ENCODE measurements around the gene NEURL4.

NEURL4 gene

GRCh38 chr17:7282752-7283321 is 46.3 kb downstream of the NEURL4 start:
- DNase-seq (ENCODE audit: low read depth), result no peak
- H3K4me3 ChIP-seq (ENCODE audit: low read depth, low read length), result no peak overlapping the region
- TF ChIP-seq POLR2A (IDR thresholded peaks at IDR 0.05; ENCODE audit: extremely low read depth, insufficient read length), result no peak
- no peak for TF ChIP-seq MYC (IDR thresholded peaks at IDR 0.05; ENCODE audit: low read depth, low read length)
- TF ChIP-seq, protein P1, sequence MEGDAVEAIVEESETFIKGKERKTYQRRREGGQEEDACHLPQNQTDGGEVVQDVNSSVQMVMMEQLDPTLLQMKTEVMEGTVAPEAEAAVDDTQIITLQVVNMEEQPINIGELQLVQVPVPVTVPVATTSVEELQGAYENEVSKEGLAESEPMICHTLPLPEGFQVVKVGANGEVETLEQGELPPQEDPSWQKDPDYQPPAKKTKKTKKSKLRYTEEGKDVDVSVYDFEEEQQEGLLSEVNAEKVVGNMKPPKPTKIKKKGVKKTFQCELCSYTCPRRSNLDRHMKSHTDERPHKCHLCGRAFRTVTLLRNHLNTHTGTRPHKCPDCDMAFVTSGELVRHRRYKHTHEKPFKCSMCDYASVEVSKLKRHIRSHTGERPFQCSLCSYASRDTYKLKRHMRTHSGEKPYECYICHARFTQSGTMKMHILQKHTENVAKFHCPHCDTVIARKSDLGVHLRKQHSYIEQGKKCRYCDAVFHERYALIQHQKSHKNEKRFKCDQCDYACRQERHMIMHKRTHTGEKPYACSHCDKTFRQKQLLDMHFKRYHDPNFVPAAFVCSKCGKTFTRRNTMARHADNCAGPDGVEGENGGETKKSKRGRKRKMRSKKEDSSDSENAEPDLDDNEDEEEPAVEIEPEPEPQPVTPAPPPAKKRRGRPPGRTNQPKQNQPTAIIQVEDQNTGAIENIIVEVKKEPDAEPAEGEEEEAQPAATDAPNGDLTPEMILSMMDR (IDR thresholded peaks at IDR 0.05; ENCODE audit: low read depth, low read length), result no peak
- TF ChIP-seq, protein P2, sequence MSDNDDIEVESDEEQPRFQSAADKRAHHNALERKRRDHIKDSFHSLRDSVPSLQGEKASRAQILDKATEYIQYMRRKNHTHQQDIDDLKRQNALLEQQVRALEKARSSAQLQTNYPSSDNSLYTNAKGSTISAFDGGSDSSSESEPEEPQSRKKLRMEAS (IDR thresholded peaks at IDR 0.05; ENCODE audit: low read depth, low read length), result no peak

DNA sequence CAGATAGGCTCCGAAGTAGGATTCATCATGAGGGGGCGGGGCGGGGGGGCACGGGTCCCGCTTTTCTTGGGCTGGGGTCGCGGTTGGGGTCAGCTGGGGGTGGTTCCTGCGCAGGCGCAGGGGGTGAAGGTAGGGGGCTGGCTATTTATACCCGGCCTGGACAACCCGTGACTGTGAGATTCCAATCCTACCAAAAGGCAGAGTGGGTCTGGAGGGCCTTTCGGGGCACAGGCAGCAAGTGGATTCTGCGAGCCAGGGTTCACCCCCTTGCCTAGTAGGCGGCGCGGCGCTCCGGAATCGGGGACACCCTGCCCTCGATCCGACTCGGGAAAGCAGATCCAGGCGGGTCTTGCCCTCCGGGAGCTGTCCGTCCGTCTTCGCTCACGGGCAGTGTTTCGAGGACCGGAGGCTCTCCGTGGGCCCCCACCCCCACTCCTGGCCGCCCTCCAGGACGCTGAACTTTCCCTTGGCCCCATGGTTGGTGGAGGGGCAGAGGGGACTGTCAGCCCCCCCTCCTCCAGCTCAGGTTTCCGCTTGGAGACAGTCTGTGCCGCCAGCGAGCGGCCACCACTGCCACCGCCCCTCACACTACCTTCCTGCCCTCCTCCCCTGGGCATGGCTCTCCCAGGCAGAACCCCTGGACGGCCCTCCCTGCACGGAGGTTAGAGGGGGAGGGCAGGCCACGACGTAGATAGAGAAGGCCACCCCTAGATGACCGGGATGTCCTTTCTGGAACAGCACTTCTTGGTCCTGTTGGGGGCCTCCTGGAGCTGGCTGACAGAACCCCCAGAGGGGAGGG is 47.0 kb downstream of the NEURL4 start:
- TF ChIP-seq, protein P2 (IDR thresholded peaks at IDR 0.05; ENCODE audit: low read depth, low read length), result no peak
- no peak for TF ChIP-seq MYC (IDR thresholded peaks at IDR 0.05; ENCODE audit: low read depth, low read length)
- TF ChIP-seq, protein P1 (IDR thresholded peaks at IDR 0.05; ENCODE audit: low read depth, low read length), result no peak
- no peak for TF ChIP-seq POLR2A (IDR thresholded peaks at IDR 0.05; ENCODE audit: extremely low read depth, insufficient read length)
- DNase-seq (ENCODE audit: low read depth), result no peak
- H3K4me3 ChIP-seq (ENCODE audit: low read depth, low read length), result no peak overlapping the region

- peak within 1 kb of the TSS; percentile 36 for H3K4me3 ChIP-seq (ENCODE audit: low read depth, low read length)
- TF ChIP-seq POLR2A (IDR thresholded peaks at IDR 0.05; ENCODE audit: extremely low read depth, insufficient read length) (no peak), MYC (IDR thresholded peaks at IDR 0.05; ENCODE audit: low read depth, low read length) (peak; percentile 79)
- TF ChIP-seq, protein P2 (IDR thresholded peaks at IDR 0.05; ENCODE audit: low read depth, low read length), result peak; percentile 87
- TF ChIP-seq, protein P1 (IDR thresholded peaks at IDR 0.05; ENCODE audit: low read depth, low read length), result no peak
Observed at GRCh38 chr17:7281074-7281952, 47.8 kb downstream of the NEURL4 start, which contains the start of gene SLC2A4. TSS of gene SLC2A4 (plus strand) at chr17:7281718. CDS start at chr17:7281935, 217 bp downstream.

DNA sequence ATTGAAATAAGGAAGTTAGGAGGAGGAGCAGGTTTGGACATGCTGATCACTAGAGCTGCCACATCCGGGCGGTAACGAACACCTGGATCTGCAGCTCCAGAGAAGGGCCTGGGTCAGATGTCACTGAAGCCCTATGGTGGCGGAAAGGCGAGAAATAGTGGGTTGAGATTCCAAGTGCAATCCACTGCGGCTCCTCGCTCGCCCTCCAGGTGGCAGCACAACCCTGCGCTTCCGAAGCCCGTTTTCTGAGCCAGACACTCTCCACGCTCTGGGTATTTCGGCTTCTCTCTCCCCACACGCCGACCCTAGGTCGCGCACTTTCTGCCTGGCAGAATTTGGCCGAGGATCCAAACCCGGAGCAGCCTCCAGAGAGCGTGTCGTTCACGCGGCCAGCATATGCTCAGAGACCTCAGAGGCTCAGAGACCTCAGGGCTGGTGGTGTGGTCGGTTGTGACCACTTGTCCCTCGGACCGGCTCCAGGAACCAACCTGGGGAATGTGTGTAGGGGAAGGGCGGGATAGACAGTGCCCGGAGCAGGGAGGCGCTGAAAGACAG is 48.5 kb downstream of the NEURL4 start:
- TF ChIP-seq, protein P1 (IDR thresholded peaks at IDR 0.05; ENCODE audit: low read depth, low read length), result peak; percentile 70
- TF ChIP-seq MYC (IDR thresholded peaks at IDR 0.05; ENCODE audit: low read depth, low read length), result peak; percentile 86
- TF ChIP-seq, protein P2 (IDR thresholded peaks at IDR 0.05; ENCODE audit: low read depth, low read length), result peak; percentile 83
- TF ChIP-seq POLR2A (IDR thresholded peaks at IDR 0.05; ENCODE audit: extremely low read depth, insufficient read length), result no peak
- H3K4me3 ChIP-seq (ENCODE audit: low read depth, low read length), result peak overlapping the region; percentile 36
- DNase-seq (ENCODE audit: low read depth), result peak; percentile 87

More at GRCh38 chr17:7281074-7281952, 47.8 kb downstream of the NEURL4 start, which contains the start of gene SLC2A4:
- peak; percentile 91 for DNase-seq (ENCODE audit: low read depth)

- DNase-seq (ENCODE audit: low read depth), result no peak
- H3K4me3 ChIP-seq (ENCODE audit: low read depth, low read length), result no peak overlapping the region
- no peak for TF ChIP-seq POLR2A (IDR thresholded peaks at IDR 0.05; ENCODE audit: extremely low read depth, insufficient read length)
- TF ChIP-seq, protein P1 (IDR thresholded peaks at IDR 0.05; ENCODE audit: low read depth, low read length), result no peak
- no peak for TF ChIP-seq MYC (IDR thresholded peaks at IDR 0.05; ENCODE audit: low read depth, low read length)
- TF ChIP-seq, protein P2 (IDR thresholded peaks at IDR 0.05; ENCODE audit: low read depth, low read length), result no peak
Observed at GRCh38 chr17:7279448-7279847, 49.7 kb downstream of the NEURL4 start.

Data from NB4 (cell line).